Testis (tissue), 3 donors: Measurements from ENCODE around the gene MAP4K4. TPM values are rescaled to one million over a fixed set of nuclear protein-coding genes. Genes with fewer than 3 reads are reported as not detected.

Experiments used
- DNase-seq: peaks from one replicate; pipeline ENCODE4 v3.0.0-alpha.2; 2019
- H3K27ac ChIP-seq, 2 donors: fragments of 200-600 bp; sonication (generic); one replicate each; pipeline ENCODE4 v1.5.1; 2019
- H3K27me3 ChIP-seq: fragments of 200-600 bp; sonication (generic); one replicate; pipeline ENCODE4 v1.5.1; 2019
- H3K36me3 ChIP-seq: fragments of 200-600 bp; sonication (generic); one replicate; pipeline ENCODE4 v1.5.1; 2017; ENCODE audit warnings: low read depth; ENCODE audit errors: missing control alignments
- H3K4me1 ChIP-seq: fragments of 200-600 bp; sonication (generic); one replicate; pipeline ENCODE4 v1.5.1; 2019
- H3K4me3 ChIP-seq, 2 donors: fragments of 200-600 bp; sonication (generic); one replicate each; pipeline ENCODE4 v1.5.1; 2017 to 2019
- H3K9me3 ChIP-seq: fragments of 200-600 bp; sonication (generic); one replicate; pipeline ENCODE4 v1.5.1; 2017
- CTCF ChIP-seq, 3 experiments: fragments of 450-650 bp in 2 of 3; fragments of 200-600 bp in 1 of 3; sonication (generic) in 1 of 3; IDR thresholded peaks; one replicate each; pipeline ENCODE4 v1.5.1; 2016 to 2019; ENCODE audit warnings: antibody characterized with exemption in 3 of 3, mild to moderate bottlenecking in 2 of 3, moderate library complexity in 1 of 3
- POLR2A ChIP-seq: fragments of 450-650 bp; IDR thresholded peaks from one replicate; pipeline ENCODE4 v1.6.1; 2017; ENCODE audit warnings: antibody characterized with exemption, mild to moderate bottlenecking, moderate library complexity
- WGBS, 2 donors: methylation state at CpG; one replicate each; pipeline ENCODE4 v1.1.5; 2018; 5-methylcytosine and 5-hydroxymethylcytosine counted together
- intact Hi-C: fragments of 100-400 bp; cut with DNase I; formaldehyde crosslinking; loops from one replicate; pipeline ENCODE4 v1.15.1; 2023; ENCODE audit warnings: low total_unique reads
- polyA plus RNA-seq: library from polyadenylated mRNA; stranded (reverse); fragments of 350-450 nt; fragmentation: Illumina TruSeq; extraction: RNeasy Lipid Tissue Mini Kit (QIAGEN cat#74804); gene quantifications from one replicate; pipeline ENCODE4 v1.2.3, GENCODE V29; 2014; ENCODE audit warnings: low read depth, low replicate concordance; ENCODE audit not compliant: insufficient read depth
- total RNA-seq, 2 donors: library from RNA; depleted of rRNA; stranded (reverse); fragments of >200 nt; gene quantifications; one replicate each; pipeline ENCODE4 v1.2.3, GENCODE V29; 2016

MAP4K4 gene
- total and polyA plus RNA-seq, 3 donors from 2014 or later = 88.2 to 194 (median 174) TPM

- Histone ChIP-seq H3K9me3 (no peaks in the 10 kb centered on the region), H3K36me3 (no peaks in the 10 kb centered on the region), H3K4me1 (peaks cover 10% of the 10 kb centered on the region), H3K27ac (no peak overlapping the region), H3K27me3 (no peaks in the 10 kb centered on the region), H3K4me3 (no peak overlapping the region)
- no peak for TF ChIP-seq CTCF (IDR thresholded peaks at IDR 0.05)
- no peak for TF ChIP-seq POLR2A
- DNase-seq = no peak
- intact Hi-C loops = no loop called here
- WGBS, 2 donors = 61 to 64% methylated on average over 2 of the region's 2 CpGs
Measured at GRCh38 chr2:101850450-101850849, 152.9 kb downstream of the MAP4K4 start.

- Histone ChIP-seq H3K4me3 (no peak overlapping the region), H3K36me3 (no peaks in the 10 kb centered on the region), H3K27me3 (no peaks in the 10 kb centered on the region), H3K9me3 (no peaks in the 10 kb centered on the region), H3K4me1 (peaks cover 10% of the 10 kb centered on the region), H3K27ac (no peak overlapping the region)
- no peak for DNase-seq
- WGBS, 2 donors = 63 to 71% methylated on average over 2 of the region's 2 CpGs
- TF ChIP-seq POLR2A (no peak), CTCF (IDR thresholded peaks at IDR 0.05) (no peak)
- intact Hi-C loops = no loop called here
Measured at GRCh38 chr2:101850991-101851390, 153.5 kb downstream of the MAP4K4 start.

DNA sequence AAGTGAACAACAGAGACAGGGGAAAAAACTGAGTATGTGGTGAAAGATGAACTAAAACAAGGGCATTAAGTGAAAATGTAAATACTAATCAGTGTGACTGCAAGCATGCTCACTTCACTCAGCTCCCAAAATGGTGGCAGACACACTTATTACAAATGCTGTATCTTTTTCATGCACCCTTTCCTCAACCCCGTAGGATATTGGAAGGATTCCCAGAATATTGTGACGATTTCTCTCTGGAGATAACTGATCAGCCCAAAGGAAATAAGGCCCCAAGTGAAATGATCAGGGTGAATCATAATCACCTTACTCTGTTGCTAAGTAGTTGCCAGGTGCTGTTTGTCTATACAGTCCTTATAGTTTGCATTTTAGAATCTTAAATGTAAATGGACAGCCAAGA is 155.3 kb downstream of the MAP4K4 start:
- WGBS, 2 donors = 35 to 60% methylated on average over 2 of the region's 2 CpGs
- no peaks in the 10 kb centered on the region for H3K36me3 ChIP-seq
- TF ChIP-seq POLR2A = no peak
- no peak for TF ChIP-seq CTCF (IDR thresholded peaks at IDR 0.05)
- no peaks in the 10 kb centered on the region for H3K27me3 ChIP-seq
- no peak overlapping the region for H3K27ac ChIP-seq
- H3K4me1 ChIP-seq = peaks cover 10% of the 10 kb centered on the region
- H3K9me3 ChIP-seq = no peaks in the 10 kb centered on the region
- intact Hi-C loops = no loop called here
- no peak overlapping the region for H3K4me3 ChIP-seq
- DNase-seq = no peak

DNA sequence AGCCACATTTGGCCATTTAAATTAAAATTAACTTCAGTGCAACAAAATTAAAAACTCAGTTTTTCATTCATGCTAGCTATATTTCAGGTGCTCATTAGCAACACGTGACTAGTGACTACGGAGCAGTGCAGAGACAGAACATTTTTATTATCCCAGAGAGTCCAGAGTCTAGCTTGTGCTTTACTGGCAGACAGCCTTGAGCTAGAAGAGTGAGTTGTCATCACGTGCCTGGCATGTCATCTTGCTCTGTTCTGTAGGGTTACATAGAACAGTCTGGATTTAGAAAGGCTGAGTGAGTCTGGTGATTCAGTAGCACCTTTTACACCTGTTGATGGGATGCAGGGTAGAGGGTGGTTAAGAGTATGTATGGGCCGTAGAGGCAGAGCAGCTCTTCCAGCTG is 157.4 kb downstream of the MAP4K4 start:
- TF ChIP-seq POLR2A (no peak), CTCF (IDR thresholded peaks at IDR 0.05) (no peak)
- no peak overlapping the region for H3K27ac ChIP-seq
- no peaks in the 10 kb centered on the region for H3K9me3 ChIP-seq
- no peak for DNase-seq
- no peak overlapping the region for H3K4me3 ChIP-seq
- no peaks in the 10 kb centered on the region for H3K36me3 ChIP-seq
- no peaks in the 10 kb centered on the region for H3K27me3 ChIP-seq
- intact Hi-C loops = no loop called here
- 78 to 90% methylated on average over 4 of the region's 4 CpGs for WGBS, 2 donors
- no peaks in the 10 kb centered on the region for H3K4me1 ChIP-seq

- DNase-seq = no peak
- H3K4me3 ChIP-seq = no peak overlapping the region
- intact Hi-C loops = no loop called here
- no peaks in the 10 kb centered on the region for H3K9me3 ChIP-seq
- WGBS, 2 donors = 94 to 97% methylated on average over 9 of the region's 9 CpGs
- TF ChIP-seq CTCF (IDR thresholded peaks at IDR 0.05) (no peak), POLR2A (no peak)
- H3K4me1 ChIP-seq = no peaks in the 10 kb centered on the region
- H3K27me3 ChIP-seq = no peaks in the 10 kb centered on the region
- no peaks in the 10 kb centered on the region for H3K36me3 ChIP-seq
- no peak overlapping the region for H3K27ac ChIP-seq
Measured at GRCh38 chr2:101855776-101856175, 158.3 kb downstream of the MAP4K4 start.
